ENCODE data around the gene ODF2L. TPM values are rescaled to one million over a fixed set of nuclear protein-coding genes. Genes with fewer than 3 reads are reported as not detected.
A peak's percentile ranks its signal among the peaks of the same experiment; 100 is the strongest.

Gene ODF2L
- polyA plus RNA-seq, 12 donors = 10.7 to 62.4 (median 24.9) TPM; not detected in 1

GRCh38 chr1:86324130-86324822, 71.8 kb downstream of the ODF2L start:
- DNase-seq = no peak

DNA sequence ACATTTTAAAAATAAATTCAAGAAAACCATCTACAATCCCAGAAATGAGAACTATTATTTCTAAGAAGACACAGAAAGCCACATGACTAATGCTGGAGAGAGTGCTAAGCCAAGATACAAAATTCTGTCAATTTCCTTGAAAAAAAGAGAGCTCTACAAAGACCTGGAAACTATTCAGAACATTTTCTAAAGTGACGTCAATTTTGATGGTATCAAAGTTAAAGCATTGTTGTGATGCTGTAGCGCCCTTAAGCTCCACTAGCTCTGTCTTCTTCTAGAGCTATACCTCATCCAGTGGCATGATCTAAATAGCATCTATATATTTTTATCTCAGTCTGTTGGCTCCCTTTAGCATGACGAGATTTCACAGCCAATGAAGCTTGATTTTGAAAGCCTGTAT, 73.9 kb downstream of the ODF2L start:
- DNase-seq = no peak

GRCh38 chr1:86318436-86318835, 77.7 kb downstream of the ODF2L start:
- DNase-seq = no peak

GRCh38 chr1:86317926-86318325, 78.2 kb downstream of the ODF2L start:
- no peak for DNase-seq

- DNase-seq = no peak
Observed at GRCh38 chr1:86305731-86306130, 90.4 kb downstream of the ODF2L start.

DNA sequence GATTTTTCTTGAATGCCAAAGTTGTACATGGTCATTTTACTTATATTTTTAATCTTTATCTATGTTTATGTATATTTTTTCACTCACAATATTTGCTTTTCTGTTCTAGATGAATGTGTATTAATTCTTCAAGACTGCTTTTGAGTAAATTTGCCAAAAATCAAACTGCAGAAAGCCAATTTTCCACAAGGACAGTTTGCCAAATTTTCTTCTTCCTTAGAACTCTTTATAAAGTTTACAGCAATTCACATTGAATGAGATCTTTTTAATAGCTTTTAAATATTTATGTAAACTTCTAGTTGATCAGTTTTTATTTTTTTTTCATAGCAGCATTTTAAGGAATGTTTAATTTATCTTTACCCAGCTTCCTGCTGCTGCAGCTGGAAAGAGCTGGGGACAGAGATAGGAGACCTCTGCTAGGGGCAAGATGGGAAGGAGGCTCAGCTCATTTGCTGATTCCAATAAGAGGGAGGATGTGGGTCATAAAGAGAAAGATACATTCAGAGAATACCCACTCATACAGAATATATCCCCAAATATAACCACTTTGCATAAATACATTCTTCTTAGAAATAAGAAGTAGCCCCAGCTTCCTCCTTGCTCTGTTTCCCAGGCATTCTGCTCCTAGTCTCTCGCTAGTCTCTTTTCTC, 93.0 kb downstream of the ODF2L start:
- peak; percentile 53 for DNase-seq

Other genes with a start within 250 kb of the ODF2L start
- gene COL24A1, start 239.6 kb downstream of the ODF2L start, polyA plus RNA-seq (ENCODE audit: insufficient read length in 12 of 12) = 10 to 100 TPM in 3 of 12 donors, 1 to 10 TPM in 8, not detected in 1; 1.5 to 17.1 (median 6.3) TPM
- 10 to 100 TPM in 2 of 12 donors, 1 to 10 TPM in 1, under 1 TPM in 2, not detected in 7; 0.14 to 46.8 (median 9.0) TPM for gene CLCA2, start 27.8 kb upstream of the ODF2L start, polyA plus RNA-seq (ENCODE audit: insufficient read length in 12 of 12)
- 100 to 1,000 TPM in 1 of 12 donors, 1 to 10 TPM in 1, not detected in 10; 1.5 to 169 TPM for gene CLCA1, start 72.6 kb upstream of the ODF2L start, polyA plus RNA-seq (ENCODE audit: insufficient read length in 12 of 12)
- 1 to 10 TPM in 2 of 12 donors, under 1 TPM in 1, not detected in 9; 0.40 to 2.0 (median 1.5) TPM for gene CLCA4, start 150.8 kb upstream of the ODF2L start, polyA plus RNA-seq (ENCODE audit: insufficient read length in 12 of 12)

Measured in muscle of arm (tissue), 12 donors.